Measurements from ENCODE around the gene MGAT5. TPM values are rescaled to one million over a fixed set of nuclear protein-coding genes. Genes with fewer than 3 reads are reported as not detected.

The MGAT5 gene
- total RNA-seq, 1 experiment from 2014 or later: 52.4 TPM

- TF ChIP-seq TEAD1 (CRISPR knock-in tag; IDR thresholded peaks at IDR 0.05) (no peak), ZBTB21 (CRISPR knock-in tag; IDR thresholded peaks at IDR 0.05; ENCODE audit: borderline replicate concordance) (no peak), HMGA2 (CRISPR knock-in tag; IDR thresholded peaks at IDR 0.05) (no peak), ZNF219 (CRISPR knock-in tag; IDR thresholded peaks at IDR 0.05; ENCODE audit: borderline replicate concordance) (no peak)
- TF ChIP-seq, protein P1, sequence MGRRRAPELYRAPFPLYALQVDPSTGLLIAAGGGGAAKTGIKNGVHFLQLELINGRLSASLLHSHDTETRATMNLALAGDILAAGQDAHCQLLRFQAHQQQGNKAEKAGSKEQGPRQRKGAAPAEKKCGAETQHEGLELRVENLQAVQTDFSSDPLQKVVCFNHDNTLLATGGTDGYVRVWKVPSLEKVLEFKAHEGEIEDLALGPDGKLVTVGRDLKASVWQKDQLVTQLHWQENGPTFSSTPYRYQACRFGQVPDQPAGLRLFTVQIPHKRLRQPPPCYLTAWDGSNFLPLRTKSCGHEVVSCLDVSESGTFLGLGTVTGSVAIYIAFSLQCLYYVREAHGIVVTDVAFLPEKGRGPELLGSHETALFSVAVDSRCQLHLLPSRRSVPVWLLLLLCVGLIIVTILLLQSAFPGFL (CRISPR knock-in tag; IDR thresholded peaks at IDR 0.05; ENCODE audit: borderline replicate concordance): no peak
- TF ChIP-seq, protein P2, sequence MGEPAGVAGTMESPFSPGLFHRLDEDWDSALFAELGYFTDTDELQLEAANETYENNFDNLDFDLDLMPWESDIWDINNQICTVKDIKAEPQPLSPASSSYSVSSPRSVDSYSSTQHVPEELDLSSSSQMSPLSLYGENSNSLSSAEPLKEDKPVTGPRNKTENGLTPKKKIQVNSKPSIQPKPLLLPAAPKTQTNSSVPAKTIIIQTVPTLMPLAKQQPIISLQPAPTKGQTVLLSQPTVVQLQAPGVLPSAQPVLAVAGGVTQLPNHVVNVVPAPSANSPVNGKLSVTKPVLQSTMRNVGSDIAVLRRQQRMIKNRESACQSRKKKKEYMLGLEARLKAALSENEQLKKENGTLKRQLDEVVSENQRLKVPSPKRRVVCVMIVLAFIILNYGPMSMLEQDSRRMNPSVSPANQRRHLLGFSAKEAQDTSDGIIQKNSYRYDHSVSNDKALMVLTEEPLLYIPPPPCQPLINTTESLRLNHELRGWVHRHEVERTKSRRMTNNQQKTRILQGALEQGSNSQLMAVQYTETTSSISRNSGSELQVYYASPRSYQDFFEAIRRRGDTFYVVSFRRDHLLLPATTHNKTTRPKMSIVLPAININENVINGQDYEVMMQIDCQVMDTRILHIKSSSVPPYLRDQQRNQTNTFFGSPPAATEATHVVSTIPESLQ (CRISPR knock-in tag; IDR thresholded peaks at IDR 0.05): no peak
Measured at GRCh38 chr2:134401789-134402188, 147.9 kb downstream of the MGAT5 start (continued).

DNA sequence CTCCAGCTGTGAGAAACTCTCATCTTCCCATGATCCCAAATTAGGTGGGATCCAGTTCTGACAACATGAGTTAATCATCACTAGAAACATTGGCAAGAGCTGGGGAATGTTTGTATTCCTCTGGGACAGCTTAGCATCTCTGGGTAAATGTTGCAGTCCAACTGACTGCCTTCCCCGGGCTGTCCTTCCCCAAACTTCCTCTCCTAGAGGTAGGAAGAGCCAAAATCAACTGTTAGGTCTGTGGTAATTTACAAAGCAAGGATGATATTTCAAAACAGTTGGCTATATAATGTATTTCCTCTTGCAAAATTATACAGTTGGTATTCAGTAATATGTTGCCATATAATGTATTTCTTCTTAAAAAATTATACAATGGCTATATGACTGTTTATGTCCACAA, 148.5 kb downstream of the MGAT5 start:
- Mint-ChIP-seq H3K27ac (no peak overlapping the region), H3K4me3 (no peak overlapping the region), H3K36me3 (peaks cover 9% of the 10 kb centered on the region), H3K4me1 (peaks cover 15% of the 10 kb centered on the region), H3K27me3 (ENCODE audit: low read depth) (no peaks in the 10 kb centered on the region), H3K9me3 (no peaks in the 10 kb centered on the region)
- TF ChIP-seq CBFB (CRISPR knock-in tag; IDR thresholded peaks at IDR 0.05; ENCODE audit: low read depth) (no peak), ELF4 (CRISPR knock-in tag; IDR thresholded peaks at IDR 0.05; ENCODE audit: low read depth) (no peak), NR1H2 (CRISPR knock-in tag; IDR thresholded peaks at IDR 0.05) (no peak), ZNF121 (CRISPR knock-in tag; IDR thresholded peaks at IDR 0.05) (no peak), ZNF232 (CRISPR knock-in tag; IDR thresholded peaks at IDR 0.05) (no peak), NFATC4 (CRISPR knock-in tag; IDR thresholded peaks at IDR 0.05) (no peak), MAX (CRISPR knock-in tag; IDR thresholded peaks at IDR 0.05) (no peak), ETV6 (CRISPR knock-in tag; IDR thresholded peaks at IDR 0.05) (no peak)
- TF ChIP-seq, protein P3, sequence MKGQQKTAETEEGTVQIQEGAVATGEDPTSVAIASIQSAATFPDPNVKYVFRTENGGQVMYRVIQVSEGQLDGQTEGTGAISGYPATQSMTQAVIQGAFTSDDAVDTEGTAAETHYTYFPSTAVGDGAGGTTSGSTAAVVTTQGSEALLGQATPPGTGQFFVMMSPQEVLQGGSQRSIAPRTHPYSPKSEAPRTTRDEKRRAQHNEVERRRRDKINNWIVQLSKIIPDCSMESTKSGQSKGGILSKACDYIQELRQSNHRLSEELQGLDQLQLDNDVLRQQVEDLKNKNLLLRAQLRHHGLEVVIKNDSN (CRISPR knock-in tag; IDR thresholded peaks at IDR 0.05): no peak
- TF ChIP-seq, protein P4, sequence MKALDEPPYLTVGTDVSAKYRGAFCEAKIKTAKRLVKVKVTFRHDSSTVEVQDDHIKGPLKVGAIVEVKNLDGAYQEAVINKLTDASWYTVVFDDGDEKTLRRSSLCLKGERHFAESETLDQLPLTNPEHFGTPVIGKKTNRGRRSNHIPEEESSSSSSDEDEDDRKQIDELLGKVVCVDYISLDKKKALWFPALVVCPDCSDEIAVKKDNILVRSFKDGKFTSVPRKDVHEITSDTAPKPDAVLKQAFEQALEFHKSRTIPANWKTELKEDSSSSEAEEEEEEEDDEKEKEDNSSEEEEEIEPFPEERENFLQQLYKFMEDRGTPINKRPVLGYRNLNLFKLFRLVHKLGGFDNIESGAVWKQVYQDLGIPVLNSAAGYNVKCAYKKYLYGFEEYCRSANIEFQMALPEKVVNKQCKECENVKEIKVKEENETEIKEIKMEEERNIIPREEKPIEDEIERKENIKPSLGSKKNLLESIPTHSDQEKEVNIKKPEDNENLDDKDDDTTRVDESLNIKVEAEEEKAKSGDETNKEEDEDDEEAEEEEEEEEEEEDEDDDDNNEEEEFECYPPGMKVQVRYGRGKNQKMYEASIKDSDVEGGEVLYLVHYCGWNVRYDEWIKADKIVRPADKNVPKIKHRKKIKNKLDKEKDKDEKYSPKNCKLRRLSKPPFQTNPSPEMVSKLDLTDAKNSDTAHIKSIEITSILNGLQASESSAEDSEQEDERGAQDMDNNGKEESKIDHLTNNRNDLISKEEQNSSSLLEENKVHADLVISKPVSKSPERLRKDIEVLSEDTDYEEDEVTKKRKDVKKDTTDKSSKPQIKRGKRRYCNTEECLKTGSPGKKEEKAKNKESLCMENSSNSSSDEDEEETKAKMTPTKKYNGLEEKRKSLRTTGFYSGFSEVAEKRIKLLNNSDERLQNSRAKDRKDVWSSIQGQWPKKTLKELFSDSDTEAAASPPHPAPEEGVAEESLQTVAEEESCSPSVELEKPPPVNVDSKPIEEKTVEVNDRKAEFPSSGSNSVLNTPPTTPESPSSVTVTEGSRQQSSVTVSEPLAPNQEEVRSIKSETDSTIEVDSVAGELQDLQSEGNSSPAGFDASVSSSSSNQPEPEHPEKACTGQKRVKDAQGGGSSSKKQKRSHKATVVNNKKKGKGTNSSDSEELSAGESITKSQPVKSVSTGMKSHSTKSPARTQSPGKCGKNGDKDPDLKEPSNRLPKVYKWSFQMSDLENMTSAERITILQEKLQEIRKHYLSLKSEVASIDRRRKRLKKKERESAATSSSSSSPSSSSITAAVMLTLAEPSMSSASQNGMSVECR (CRISPR knock-in tag; IDR thresholded peaks at IDR 0.05; ENCODE audit: borderline replicate concordance): no peak
- ATAC-seq: no peak
- CTCF ChIA-PET: interaction anchor here (1.1 kb wide), 1 partner anchor 9 kb away, joined by 4 read pairs; no protein-coding TSS in a partner anchor
- no peak for DNase-seq (ENCODE audit: low spot score)
- POLR2A ChIA-PET: no interaction called here

DNA sequence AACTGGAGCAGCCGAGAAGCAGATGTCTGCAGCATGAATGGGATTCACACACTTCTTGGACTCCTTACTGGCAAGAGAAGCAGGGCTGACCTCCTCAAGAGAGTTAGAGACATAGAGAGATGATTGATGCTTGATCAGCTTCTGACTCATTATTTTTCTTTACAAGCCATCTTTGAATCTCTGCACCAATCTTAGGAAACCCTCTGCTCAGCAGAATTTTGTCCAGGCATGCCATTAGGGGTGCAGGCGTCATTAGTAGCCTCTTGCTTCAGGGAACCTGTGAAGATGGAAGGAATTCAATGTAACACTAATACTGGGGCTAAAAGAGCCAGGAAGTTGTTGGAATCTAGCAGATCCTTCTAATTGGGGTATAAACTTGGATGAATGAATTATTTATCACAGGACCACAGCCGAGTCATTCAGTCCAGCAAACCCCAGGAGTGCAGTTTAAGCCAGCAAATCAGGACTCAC, 151.8 kb downstream of the MGAT5 start:
- Mint-ChIP-seq H3K27me3 (ENCODE audit: low read depth) (no peaks in the 10 kb centered on the region), H3K4me3 (no peak overlapping the region), H3K9me3 (no peaks in the 10 kb centered on the region), H3K4me1 (peaks cover 2% of the 10 kb centered on the region; the same call in 1 of the 2 replicates), H3K27ac (no peak overlapping the region), H3K36me3 (peaks cover 9% of the 10 kb centered on the region)
- ATAC-seq (no peak), DNase-seq (ENCODE audit: low spot score) (no peak)
- CTCF ChIA-PET: interaction anchor here (0.8 kb wide), 1 partner anchor 13 kb away, joined by 3 read pairs; no protein-coding TSS in a partner anchor
- no peak for TF ChIP-seq ZNF281 (CRISPR knock-in tag; IDR thresholded peaks at IDR 0.05)
- TF ChIP-seq, protein P5, sequence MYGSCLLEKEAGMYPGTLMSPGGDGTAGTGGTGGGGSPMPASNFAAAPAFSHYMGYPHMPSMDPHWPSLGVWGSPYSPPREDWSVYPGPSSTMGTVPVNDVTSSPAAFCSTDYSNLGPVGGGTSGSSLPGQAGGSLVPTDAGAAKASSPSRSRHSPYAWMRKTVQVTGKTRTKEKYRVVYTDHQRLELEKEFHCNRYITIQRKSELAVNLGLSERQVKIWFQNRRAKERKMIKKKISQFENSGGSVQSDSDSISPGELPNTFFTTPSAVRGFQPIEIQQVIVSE (CRISPR knock-in tag; IDR thresholded peaks at IDR 0.05; ENCODE audit: borderline replicate concordance): no peak
- TF ChIP-seq ZNF121 (CRISPR knock-in tag; IDR thresholded peaks at IDR 0.05): no peak
- no peak for TF ChIP-seq ZMAT4 (CRISPR knock-in tag; IDR thresholded peaks at IDR 0.05)
- POLR2A ChIA-PET: no interaction called here
